ENCODE results near the gene CCDC117. TPM values are rescaled to one million over a fixed set of nuclear protein-coding genes. Genes with fewer than 3 reads are reported as not detected.

CCDC117 gene
- polyA plus RNA-seq, 1 donor (not counting 4 experiments of a cell fraction or from before 2014, with no cell fraction given): 8.8 TPM

- H3K27ac ChIP-seq (ENCODE audit: control insufficient read depth, insufficient read depth, low read length): no peak overlapping the region
- dilution Hi-C loops (cut with MboI; ENCODE audit: extremely low pct_ligation_motif_present, low sequenced_read_pairs): no loop called here
These were observed 20.2 kb downstream of the CCDC117 start for GRCh38 chr22:28792491-28793383.

GRCh38 chr22:28793976-28794584 is 21.6 kb downstream of the CCDC117 start:
- Histone ChIP-seq H3K4me1 (ENCODE audit: control insufficient read depth, extremely low read depth, insufficient read depth, low read length) (peaks cover 8% of the 10 kb centered on the region), H3K27me3 (ENCODE audit: control insufficient read depth, extremely low read depth, insufficient read depth, low read length) (no peaks in the 10 kb centered on the region), H3K36me3 (ENCODE audit: control insufficient read depth in 2 of 2, extremely low read depth in 1 of 2, insufficient read depth in 2 of 2, low read length in 2 of 2) (peaks cover 19 to 40% of the 10 kb centered on the region in 2 experiments), H3K9me1 (ENCODE audit: control insufficient read depth, extremely low read depth, insufficient read depth, low read length) (no peaks in the 10 kb centered on the region), H2AFZ (ENCODE audit: control insufficient read depth, low read length) (no peak overlapping the region), H3K27ac (ENCODE audit: control insufficient read depth, insufficient read depth, low read length) (no peak overlapping the region), H4K20me1 (ENCODE audit: control insufficient read depth, extremely low read depth, insufficient read depth, low read length) (peaks cover 17% of the 10 kb centered on the region), H3K4me3 (ENCODE audit: control insufficient read depth in 2 of 3, extremely low read depth in 1 of 3, insufficient read depth in 2 of 3, low read depth in 1 of 3, low read length in 3 of 3) (no peak overlapping the region), H3K9me3 (ENCODE audit: control insufficient read depth, low read depth, low read length) (no peaks in the 10 kb centered on the region), H3K79me2 (ENCODE audit: control insufficient read depth, insufficient read depth, low read length) (peaks cover 38% of the 10 kb centered on the region), H3K9ac (ENCODE audit: control insufficient read depth, extremely low read depth, insufficient read depth, low read length) (no peak overlapping the region), H3K4me2 (ENCODE audit: control insufficient read depth, extremely low read depth, insufficient read depth, low read depth, low read length) (no peak overlapping the region)
- no peak for TF ChIP-seq CTCF (optimal IDR thresholded peaks at IDR 0.05 in 1 of 3, IDR thresholded peaks at IDR 0.05 in 1 of 3, conservative IDR thresholded peaks at IDR 0.05 in 1 of 3; ENCODE audit: extremely low read depth in 1 of 3, insufficient read depth in 2 of 3, low read length in 3 of 3)
- no peak for TF ChIP-seq EZH2 (IDR thresholded peaks at IDR 0.05; ENCODE audit: low read length)
- dilution Hi-C loops (cut with MboI; ENCODE audit: extremely low pct_ligation_motif_present, low sequenced_read_pairs): no loop called here
- no peak for FAIRE-seq
- DNase-seq (ENCODE audit: low read depth, low spot score): no peak

More at GRCh38 chr22:28792491-28793383, 20.2 kb downstream of the CCDC117 start:
- Histone ChIP-seq H3K27me3 (ENCODE audit: control insufficient read depth, extremely low read depth, insufficient read depth, low read length) (no peaks in the 10 kb centered on the region), H3K4me3 (ENCODE audit: control insufficient read depth in 2 of 3, extremely low read depth in 1 of 3, insufficient read depth in 2 of 3, low read depth in 1 of 3, low read length in 3 of 3) (no peak overlapping the region), H3K79me2 (ENCODE audit: control insufficient read depth, insufficient read depth, low read length) (peaks cover 25% of the 10 kb centered on the region), H4K20me1 (ENCODE audit: control insufficient read depth, extremely low read depth, insufficient read depth, low read length) (peaks cover 17% of the 10 kb centered on the region), H3K4me2 (ENCODE audit: control insufficient read depth, extremely low read depth, insufficient read depth, low read depth, low read length) (no peak overlapping the region), H3K9me3 (ENCODE audit: control insufficient read depth, low read depth, low read length) (no peaks in the 10 kb centered on the region), H3K9me1 (ENCODE audit: control insufficient read depth, extremely low read depth, insufficient read depth, low read length) (no peaks in the 10 kb centered on the region), H2AFZ (ENCODE audit: control insufficient read depth, low read length) (no peak overlapping the region), H3K36me3 (ENCODE audit: control insufficient read depth in 2 of 2, extremely low read depth in 1 of 2, insufficient read depth in 2 of 2, low read length in 2 of 2) (peaks cover 20 to 36% of the 10 kb centered on the region in 2 experiments), H3K9ac (ENCODE audit: control insufficient read depth, extremely low read depth, insufficient read depth, low read length) (no peak overlapping the region), H3K4me1 (ENCODE audit: control insufficient read depth, extremely low read depth, insufficient read depth, low read length) (peaks cover under 1% of the 10 kb centered on the region)
- no peak for FAIRE-seq
- DNase-seq (ENCODE audit: low read depth, low spot score): no peak
- no peak for TF ChIP-seq CTCF (optimal IDR thresholded peaks at IDR 0.05 in 1 of 3, IDR thresholded peaks at IDR 0.05 in 1 of 3, conservative IDR thresholded peaks at IDR 0.05 in 1 of 3; ENCODE audit: extremely low read depth in 1 of 3, insufficient read depth in 2 of 3, low read length in 3 of 3)
- no peak for TF ChIP-seq EZH2 (IDR thresholded peaks at IDR 0.05; ENCODE audit: low read length)

All from keratinocyte (primary cell).